ENCODE measurements around the gene B3GNT5. TPM values are rescaled to one million over a fixed set of nuclear protein-coding genes. Genes with fewer than 3 reads are reported as not detected.
A peak's percentile ranks its signal among the peaks of the same experiment; 100 is the strongest.

B3GNT5 gene
- total and polyA plus RNA-seq, 9 of the 15 experiments (the other 6 are each of a cell fraction or from before 2014, with no cell fraction given) = 8.8 to 23.8 (median 14.4) TPM

DNA sequence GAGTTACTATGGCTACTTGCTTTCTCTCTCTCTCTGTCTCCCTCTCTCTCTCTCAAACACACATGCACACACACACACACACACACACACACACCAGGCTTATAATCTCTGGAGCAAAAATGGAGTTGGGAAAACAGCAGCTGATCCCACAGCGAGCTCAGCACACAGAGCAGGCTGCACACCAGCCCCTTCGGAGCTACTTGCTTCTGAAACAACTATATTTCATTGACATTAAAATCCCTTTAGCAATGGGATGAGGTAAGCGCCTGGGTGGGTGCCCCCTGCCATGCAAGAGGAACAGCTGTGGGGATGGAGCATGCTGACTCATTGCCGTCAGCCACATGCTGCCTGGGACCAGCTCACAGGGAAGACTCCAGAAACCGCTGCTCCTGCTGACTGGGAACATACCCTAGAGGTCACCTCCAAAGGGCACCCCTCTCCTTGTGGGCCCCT is 45.7 kb downstream of the B3GNT5 start (continued):
- TF ChIP-seq HOMEZ (CRISPR knock-in tag; IDR thresholded peaks at IDR 0.05) (no peak), CBFA2T3 (IDR thresholded peaks at IDR 0.05) (peak; percentile 18; the same call in 1 of the 2 replicates), ZFX (CRISPR knock-in tag; IDR thresholded peaks at IDR 0.05) (no peak), CREM (IDR thresholded peaks at IDR 0.05; ENCODE audit: low read depth) (no peak), TCF3 (CRISPR knock-in tag; IDR thresholded peaks at IDR 0.05) (0 out of 2 replicates have a peak, but pooled peaks have one; percentile 10), USF1 (CRISPR knock-in tag; IDR thresholded peaks at IDR 0.05) (no peak; the same call in 1 of the 2 replicates), AFF1 (IDR thresholded peaks at IDR 0.05; ENCODE audit: low read depth in 1 of 2, partially characterized antibody in 2 of 2) (peak in 1 of 2 experiments; percentile 19), NFE2L1 (tag; IDR thresholded peaks at IDR 0.05; ENCODE audit: borderline replicate concordance, low read depth) (no peak), JUN (IDR thresholded peaks at IDR 0.05; ENCODE audit: borderline replicate concordance, low read depth, low read length) (peak; percentile 66; the same call in 1 of the 2 replicates), JUN (CRISPR knock-in tag; IDR thresholded peaks at IDR 0.05; ENCODE audit: borderline replicate concordance) (no peak), POLR2H (tag; IDR thresholded peaks at IDR 0.05; ENCODE audit: low read depth) (no peak), SRF (CRISPR knock-in tag; IDR thresholded peaks at IDR 0.05) (no peak), HNRNPH1 (optimal IDR thresholded peaks at IDR 0.05; ENCODE audit: low read depth, low read length) (no peak), MIER1 (IDR thresholded peaks at IDR 0.05; ENCODE audit: low read depth) (no peak)
- TF ChIP-seq, protein P1, sequence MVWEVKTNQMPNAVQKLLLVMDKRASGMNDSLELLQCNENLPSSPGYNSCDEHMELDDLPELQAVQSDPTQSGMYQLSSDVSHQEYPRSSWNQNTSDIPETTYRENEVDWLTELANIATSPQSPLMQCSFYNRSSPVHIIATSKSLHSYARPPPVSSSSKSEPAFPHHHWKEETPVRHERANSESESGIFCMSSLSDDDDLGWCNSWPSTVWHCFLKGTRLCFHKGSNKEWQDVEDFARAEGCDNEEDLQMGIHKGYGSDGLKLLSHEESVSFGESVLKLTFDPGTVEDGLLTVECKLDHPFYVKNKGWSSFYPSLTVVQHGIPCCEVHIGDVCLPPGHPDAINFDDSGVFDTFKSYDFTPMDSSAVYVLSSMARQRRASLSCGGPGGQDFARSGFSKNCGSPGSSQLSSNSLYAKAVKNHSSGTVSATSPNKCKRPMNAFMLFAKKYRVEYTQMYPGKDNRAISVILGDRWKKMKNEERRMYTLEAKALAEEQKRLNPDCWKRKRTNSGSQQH (CRISPR knock-in tag; IDR thresholded peaks at IDR 0.05) = no peak
